ENCODE data around the gene GATB.
A peak's percentile ranks its signal among the peaks of the same experiment; 100 is the strongest.
"Not testable (repeated sequence)": the region's sequence is repeated elsewhere in the genome, so short reads cannot be mapped to it uniquely, and the experiment has no call there.

The GATB gene

GRCh38 chr4:151784706-151785105 is 23.9 kb upstream of the GATB start:
- DNase-seq (ENCODE audit: low spot score), result no peak

GRCh38 chr4:151783867-151784266 is 23.1 kb upstream of the GATB start:
- DNase-seq (ENCODE audit: low spot score), result no peak

- DNase-seq (ENCODE audit: low spot score), result no peak
These were observed 21.5 kb upstream of the GATB start for GRCh38 chr4:151782296-151782695.

GRCh38 chr4:151781026-151781425 is 20.2 kb upstream of the GATB start:
- peak; percentile 51 for DNase-seq (ENCODE audit: low spot score)

GRCh38 chr4:151777471-151777870 is 16.7 kb upstream of the GATB start:
- no peak for DNase-seq (ENCODE audit: low spot score)

- no peak for DNase-seq (ENCODE audit: low spot score)
These were observed 13.5 kb upstream of the GATB start for GRCh38 chr4:151774324-151774723.

GRCh38 chr4:151772274-151772673 is 11.5 kb upstream of the GATB start:
- DNase-seq (ENCODE audit: low spot score), result no peak

GRCh38 chr4:151771664-151772063 is 10.9 kb upstream of the GATB start:
- DNase-seq (ENCODE audit: low spot score), result no peak

GRCh38 chr4:151770154-151770553 is 9.3 kb upstream of the GATB start:
- DNase-seq (ENCODE audit: low spot score), result no peak

GRCh38 chr4:151768835-151769234 is 8.0 kb upstream of the GATB start:
- DNase-seq (ENCODE audit: low spot score), result no peak

- no peak for DNase-seq (ENCODE audit: low spot score)
These were observed 5.9 kb upstream of the GATB start for GRCh38 chr4:151766691-151767090.

GRCh38 chr4:151760002-151760401 is 805 bp downstream of the GATB start:
- no peak for DNase-seq (ENCODE audit: low spot score)

- no peak for DNase-seq (ENCODE audit: low spot score)
These were observed 7.8 kb downstream of the GATB start for GRCh38 chr4:151753056-151753455.

GRCh38 chr4:151750156-151750555 is 10.7 kb downstream of the GATB start:
- no peak for DNase-seq (ENCODE audit: low spot score)

- DNase-seq (ENCODE audit: low spot score), result no peak
These were observed 15.2 kb downstream of the GATB start for GRCh38 chr4:151745481-151746231.

GRCh38 chr4:151744614-151745013 is 16.2 kb downstream of the GATB start:
- DNase-seq (ENCODE audit: low spot score), result no peak

- DNase-seq (ENCODE audit: low spot score), result no peak
These were observed 16.9 kb downstream of the GATB start for GRCh38 chr4:151743894-151744293.

- DNase-seq (ENCODE audit: low spot score), result no peak
These were observed 17.5 kb downstream of the GATB start for GRCh38 chr4:151743128-151743854.

GRCh38 chr4:151738720-151739517 is 21.9 kb downstream of the GATB start:
- no peak for DNase-seq (ENCODE audit: low spot score)

GRCh38 chr4:151736852-151737251 is 24.0 kb downstream of the GATB start:
- not testable (repeated sequence) for DNase-seq (ENCODE audit: low spot score)

- DNase-seq (ENCODE audit: low spot score), result no peak
These were observed 24.4 kb downstream of the GATB start for GRCh38 chr4:151736361-151736760.

GRCh38 chr4:151731670-151732069 is 29.1 kb downstream of the GATB start:
- not testable (repeated sequence) for DNase-seq (ENCODE audit: low spot score)
